ENCODE measurements around the gene AAR2.

Gene AAR2

DNA sequence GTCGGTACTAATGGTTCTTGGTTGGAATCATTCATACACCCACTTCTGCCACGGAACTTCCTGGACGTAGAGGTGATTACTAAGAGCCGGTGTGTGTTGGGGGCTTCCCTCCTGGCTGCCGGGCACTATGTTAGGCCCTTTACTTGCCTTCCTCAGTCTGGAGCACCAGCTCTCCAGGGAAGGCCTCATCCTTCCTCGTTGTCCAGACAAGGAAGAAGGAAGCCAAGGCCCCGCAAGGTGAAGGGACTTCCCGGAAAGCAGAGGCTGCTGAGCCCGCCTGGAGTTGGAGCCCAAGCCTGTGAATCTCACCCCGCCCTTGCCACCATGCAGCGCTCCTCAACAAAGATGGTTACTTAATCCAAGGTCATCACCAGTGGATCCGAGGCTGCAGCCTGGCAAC, 26.2 kb downstream of the AAR2 start:
- no peak for DNase-seq

GRCh38 chr20:36264426-36265246, 28.4 kb downstream of the AAR2 start:
- no peak for DNase-seq

DNA sequence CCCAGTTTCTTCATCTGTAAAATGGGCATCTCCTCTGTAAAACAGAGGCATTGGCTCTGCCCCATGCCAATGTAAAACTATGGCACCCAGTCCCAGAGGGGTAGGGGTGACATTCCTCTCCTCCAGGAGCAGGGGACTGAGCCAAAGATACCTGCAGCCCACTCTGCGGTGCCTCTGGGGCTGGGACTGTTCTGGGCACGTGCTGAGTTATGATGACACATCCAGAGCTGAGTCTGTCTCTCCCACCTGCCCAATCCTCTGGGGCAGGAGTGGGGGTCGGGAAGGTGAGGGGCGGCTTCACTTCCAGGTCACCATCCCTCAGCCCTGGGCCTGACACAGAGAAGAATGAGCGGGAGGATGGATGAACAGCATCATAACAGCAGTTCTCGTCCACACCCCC, 29.9 kb downstream of the AAR2 start:
- no peak for DNase-seq

- DNase-seq, result no peak
Observed at GRCh38 chr20:36267605-36268381, 31.5 kb downstream of the AAR2 start.

DNA sequence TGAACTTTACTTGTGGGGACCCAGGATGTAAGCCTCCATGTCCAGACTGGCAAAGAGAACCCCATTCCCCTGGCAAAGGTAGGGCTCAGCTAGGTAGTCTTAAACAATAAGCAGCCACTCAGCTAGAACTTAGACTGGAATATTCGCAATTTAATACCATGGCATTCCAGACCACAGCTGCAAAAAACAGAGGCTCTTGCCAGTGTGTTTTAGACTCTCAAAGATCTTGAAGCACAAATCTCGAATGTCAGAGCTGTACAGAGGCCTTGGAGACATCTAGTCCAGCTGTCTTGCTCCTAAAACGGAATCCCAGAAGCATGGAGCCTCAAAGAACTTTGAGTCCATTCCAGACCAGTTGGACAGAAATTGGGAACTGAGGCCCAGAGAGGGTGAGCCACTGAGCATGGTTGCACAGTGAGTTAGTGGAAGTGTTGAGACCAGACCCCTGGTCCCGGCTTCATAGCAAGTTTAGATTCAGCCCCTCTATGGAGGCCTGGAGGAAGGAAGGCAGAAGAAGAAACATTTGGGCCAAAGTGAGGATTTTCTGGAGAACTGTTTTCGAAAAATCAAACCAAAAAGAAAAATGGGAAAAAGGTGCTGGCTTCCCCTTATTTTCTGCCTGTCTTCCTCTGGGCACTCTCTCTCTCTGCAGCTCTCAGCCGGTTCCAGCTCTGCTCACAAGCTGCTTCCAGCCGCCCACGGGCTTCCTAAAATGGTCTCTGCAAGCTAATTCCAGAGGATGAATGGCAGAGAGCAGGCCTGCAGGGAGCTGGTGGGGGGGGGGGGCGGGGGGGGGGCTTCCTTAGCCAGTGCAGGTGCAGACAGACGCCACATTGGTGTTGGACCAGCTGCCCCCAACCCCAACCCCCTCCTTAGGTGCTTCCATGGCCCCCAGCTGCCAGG, 32.4 kb downstream of the AAR2 start:
- DNase-seq, result no peak

GRCh38 chr20:36269507-36269906, 33.2 kb downstream of the AAR2 start:
- DNase-seq, result no peak

GRCh38 chr20:36270744-36271638, 34.7 kb downstream of the AAR2 start:
- DNase-seq, result no peak

GRCh38 chr20:36271639-36272546, 35.6 kb downstream of the AAR2 start:
- no peak for DNase-seq

- no peak for DNase-seq
Observed at GRCh38 chr20:36272547-36273220, 36.4 kb downstream of the AAR2 start.

DNA sequence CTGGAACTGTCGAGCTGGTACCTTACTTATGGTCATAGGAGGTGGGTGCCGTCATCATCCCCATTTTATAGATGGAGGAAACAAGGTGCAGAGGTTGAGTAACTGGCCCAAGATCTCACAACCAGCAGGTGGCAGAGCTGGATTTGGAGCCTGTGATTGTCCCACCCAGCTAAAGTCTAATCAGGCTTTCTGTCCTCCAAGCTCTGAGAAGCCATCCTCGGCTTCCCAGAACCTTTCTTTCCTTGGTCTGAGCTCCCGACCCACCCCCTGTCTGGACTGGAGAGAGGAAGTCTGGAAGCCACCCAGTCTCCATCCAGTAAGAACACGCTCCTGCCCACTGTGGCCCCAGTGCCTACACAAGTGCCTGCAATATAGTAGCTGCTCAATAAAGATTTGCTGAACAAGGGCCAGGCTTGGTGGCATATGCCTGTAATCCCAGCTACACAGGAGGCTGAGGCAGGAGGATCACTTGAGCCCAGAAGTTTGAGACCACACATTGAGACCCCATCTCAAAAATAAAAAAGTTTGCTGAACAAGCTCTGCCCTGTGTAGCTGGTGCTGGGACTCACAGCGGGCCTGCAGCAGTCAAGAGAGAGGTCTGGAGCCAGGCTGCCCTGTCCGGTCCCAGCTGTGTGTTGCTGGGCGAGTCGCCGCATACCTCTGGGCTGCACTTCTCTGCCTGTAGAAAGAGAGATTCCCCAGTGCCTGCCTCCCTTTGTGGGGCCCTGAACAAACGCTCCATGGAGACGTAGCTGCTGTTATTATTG, 37.3 kb downstream of the AAR2 start:
- peak; percentile 9 for DNase-seq

GRCh38 chr20:36274181-36274841, 38.0 kb downstream of the AAR2 start:
- DNase-seq, result no peak

DNA sequence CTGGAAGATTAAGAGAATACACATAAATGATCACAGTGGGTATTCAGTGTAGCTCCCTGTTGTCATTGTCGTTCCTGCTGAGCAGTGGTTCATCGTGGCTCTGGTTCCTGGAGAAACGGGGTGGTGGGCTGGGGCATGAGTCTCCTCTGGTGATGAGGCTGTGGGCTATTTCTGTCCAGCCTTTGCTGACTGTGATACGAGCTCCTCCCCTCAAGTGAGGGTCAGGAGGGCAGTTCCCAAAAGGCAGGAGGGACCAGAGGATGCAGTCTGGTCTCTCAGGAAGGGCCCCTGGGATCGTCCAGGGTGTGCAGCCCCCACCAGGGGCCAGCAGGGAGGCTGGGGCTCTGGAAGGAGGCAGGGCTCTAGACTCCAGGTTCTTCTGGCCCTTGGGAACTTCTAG, 38.7 kb downstream of the AAR2 start:
- DNase-seq, result no peak

DNA sequence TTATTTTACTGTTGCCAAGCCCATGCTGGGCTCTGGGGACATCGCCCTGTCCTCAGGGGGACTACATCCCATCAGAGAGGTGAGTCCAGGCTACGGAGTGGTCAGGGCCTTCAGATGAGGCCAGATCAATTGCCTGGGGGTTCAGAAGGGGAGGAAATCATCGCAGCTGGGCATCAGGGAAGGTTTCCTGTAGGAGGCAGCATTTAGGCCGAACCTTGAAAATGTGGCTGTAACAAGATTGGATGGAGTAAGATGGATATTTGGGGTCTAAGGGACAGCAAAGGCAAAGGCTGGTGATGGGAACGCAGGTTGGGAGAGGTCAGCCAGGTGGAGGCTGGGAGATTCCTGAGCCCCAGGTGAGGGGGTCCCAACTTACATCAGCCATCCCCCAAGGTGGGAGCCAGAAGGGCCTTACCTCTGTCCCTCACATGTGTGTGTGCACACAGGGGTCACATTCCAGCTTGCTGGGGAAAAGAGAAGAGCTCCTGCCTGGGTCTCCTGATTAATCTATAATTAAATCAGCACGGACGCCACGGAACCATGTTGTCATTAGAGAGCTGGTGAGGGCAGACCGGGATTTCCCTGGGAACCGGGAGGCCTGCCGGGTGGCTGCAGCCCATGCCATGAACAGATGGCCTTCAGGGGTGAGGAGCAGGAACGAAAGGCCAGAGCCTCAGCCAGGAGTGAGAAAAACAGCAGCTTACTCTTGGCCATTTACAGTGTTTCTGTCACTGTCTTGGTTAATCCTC, 39.3 kb downstream of the AAR2 start:
- no peak for DNase-seq

DNA sequence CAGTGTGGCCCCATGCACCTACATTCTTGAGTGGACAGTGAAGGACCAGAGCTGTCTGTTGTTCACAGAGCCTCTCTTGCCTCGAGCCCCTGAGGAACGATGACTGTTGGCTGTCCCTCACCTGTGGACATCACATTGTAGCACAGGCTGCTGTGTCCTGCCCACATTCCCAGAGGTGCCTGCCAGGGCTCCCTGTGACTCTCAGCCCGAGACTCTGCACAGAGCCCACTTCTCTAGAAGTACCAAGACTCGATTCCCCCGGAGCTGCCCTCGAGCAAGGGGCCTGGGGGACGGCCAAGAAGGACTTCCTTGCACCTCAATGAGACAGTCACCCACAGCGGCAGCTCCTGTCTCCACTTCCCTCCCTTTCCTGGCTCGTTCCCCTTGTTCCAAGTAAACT, 41.3 kb downstream of the AAR2 start:
- DNase-seq, result no peak

DNA sequence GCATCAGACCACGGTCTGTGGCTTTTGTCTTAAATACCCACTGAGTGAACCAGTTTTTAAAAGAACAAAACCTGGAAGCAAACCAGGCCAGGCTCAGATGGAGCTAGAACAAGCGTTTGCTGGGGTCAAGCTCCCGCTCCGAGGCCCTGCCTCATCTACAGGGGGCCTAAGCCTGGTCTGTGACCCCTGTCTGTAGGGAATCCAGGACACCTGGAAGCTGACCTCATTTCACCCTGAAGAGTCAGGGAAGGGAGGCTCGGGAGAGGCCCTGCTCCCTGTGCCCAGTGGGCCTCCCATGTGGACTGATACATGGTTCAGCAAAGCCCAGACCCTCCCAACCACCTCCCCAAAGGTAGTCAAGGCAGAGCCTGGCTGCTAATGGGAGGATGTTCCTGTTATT, 43.1 kb downstream of the AAR2 start:
- no peak for DNase-seq

GRCh38 chr20:36279776-36280175, 43.5 kb downstream of the AAR2 start:
- DNase-seq, result no peak

DNA sequence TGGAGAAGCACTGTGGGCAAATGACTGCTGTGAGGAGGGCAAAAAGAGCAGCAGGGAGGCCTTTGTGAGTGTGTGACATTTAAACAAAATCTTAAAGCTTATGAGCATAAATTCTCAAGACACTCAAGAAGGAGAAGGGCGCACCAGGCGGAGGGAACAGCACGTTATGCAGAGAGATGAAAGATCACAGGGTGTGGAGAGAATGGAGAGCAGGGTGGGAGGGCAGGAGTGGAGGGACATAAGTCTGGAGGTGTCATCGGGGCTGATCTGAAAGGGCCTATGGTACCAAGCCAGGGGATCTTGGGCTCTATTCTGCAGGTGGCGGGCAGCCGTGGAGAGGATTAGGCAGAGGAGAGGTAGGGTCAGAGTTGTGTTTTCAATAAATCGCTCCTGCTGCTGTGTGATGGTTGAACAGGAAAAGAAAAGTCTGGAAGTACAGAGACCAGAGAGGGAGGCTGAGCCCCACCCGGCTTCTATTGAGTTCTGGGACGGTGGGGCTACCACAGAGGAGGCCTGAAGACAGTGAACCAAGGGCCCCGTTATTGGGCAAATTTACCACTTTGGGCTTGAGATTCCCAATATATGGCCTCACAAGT, 45.6 kb downstream of the AAR2 start:
- DNase-seq, result no peak

GRCh38 chr20:36284751-36285150, 48.5 kb downstream of the AAR2 start:
- DNase-seq, result no peak

Data from fibroblast of upper back skin (primary cell).